Muscle of arm (tissue), 12 donors: ENCODE data around the gene TXNRD2. TPM values are rescaled to one million over a fixed set of nuclear protein-coding genes. Genes with fewer than 3 reads are reported as not detected.

Experiments used
- DNase-seq: peaks from one replicate; pipeline ENCODE4 v3.0.0-alpha.2; 2013
- polyA plus RNA-seq, 12 donors: library from polyadenylated mRNA; unstranded; fragments of 120-200 nt; gene quantifications; one replicate each; pipeline ENCODE4 v1.2.1, GENCODE V29; 2013; ENCODE audit not compliant: insufficient read length in 12 of 12

TXNRD2 gene
- polyA plus RNA-seq, 12 donors, result 12.0 to 24.1 (median 15.1) TPM; not detected in 1

DNA sequence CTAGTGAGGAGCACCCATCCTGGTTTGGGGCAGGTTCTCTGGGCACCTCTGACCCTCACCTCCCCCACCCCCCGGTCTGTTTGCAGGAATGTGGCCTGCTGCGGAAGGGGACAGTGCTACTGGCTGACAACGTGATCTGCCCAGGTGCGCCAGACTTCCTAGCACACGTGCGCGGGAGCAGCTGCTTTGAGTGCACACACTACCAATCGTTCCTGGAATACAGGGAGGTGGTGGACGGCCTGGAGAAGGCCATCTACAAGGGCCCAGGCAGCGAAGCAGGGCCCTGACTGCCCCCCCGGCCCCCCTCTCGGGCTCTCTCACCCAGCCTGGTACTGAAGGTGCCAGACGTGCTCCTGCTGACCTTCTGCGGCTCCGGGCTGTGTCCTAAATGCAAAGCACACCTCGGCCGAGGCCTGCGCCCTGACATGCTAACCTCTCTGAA is 26.9 kb upstream of the TXNRD2 start:
- no peak for DNase-seq

DNA sequence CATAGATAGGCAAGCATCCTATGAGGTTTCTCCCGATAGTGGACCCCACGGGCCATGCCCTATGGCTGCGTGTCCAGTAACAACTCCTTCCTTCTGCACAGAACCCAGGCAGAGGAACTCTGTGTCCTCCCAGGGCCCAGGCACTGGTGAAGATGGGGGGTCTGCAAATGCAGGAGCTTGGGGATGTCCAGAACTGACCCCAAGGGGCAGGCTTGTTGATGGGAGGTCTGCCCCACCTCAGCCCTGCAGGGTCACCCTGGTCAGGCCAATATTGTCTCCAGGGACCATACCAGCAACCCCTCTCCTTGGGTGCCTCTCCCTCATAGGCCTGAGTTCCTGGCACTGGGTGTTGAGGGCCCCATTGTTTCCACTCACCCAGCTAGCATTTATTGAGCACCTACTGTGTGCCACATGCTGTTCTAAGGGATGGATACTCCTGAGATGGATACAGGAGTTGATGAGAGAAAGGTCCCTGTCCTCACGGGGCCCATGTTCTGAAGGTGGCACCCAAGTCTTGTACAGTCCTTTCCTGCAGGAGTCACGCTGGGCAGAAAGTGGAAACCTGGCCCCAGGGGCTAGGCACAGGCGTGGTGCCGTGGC is 26.3 kb upstream of the TXNRD2 start:
- no peak for DNase-seq

DNA sequence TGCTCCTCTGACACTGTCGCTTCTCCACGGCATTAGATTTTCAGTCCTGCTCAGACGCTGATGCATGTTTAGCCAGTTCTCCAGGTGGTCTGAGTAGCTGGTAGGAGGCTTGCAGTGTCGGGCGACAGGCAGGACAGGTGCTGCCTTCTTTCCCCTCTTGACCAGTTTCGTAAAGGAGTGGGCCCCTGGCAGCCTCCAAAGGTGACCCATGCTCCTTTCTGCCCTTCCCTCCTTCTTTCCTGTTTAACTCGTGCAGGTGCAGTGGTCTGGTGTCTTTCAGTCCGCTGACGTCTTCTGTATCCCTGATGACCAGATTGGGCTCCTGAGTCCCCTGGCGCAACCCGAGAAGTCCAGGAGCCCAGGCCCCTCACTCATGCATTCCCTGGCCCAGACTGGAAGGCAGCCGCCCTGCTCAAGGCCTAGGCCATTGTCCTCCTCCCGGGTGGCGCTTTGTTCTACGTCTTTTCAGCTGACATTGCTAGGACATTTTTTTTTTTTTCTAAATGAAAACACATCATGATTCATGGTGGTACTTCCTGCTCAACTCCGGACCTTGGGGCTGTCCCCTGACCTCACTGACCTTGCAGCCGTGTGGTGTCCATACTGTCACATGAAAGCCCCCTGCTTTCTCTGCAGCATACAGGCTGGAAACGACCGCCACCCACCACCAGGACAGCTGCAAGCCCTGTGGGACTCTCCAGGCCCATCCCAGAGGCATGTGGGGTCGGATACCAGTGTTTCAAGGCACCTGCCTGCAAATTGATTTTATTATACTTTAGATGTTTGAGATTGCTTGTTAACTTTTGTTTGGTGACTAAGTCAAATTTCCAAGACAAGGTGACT is 25.5 kb upstream of the TXNRD2 start:
- no peak for DNase-seq

DNA sequence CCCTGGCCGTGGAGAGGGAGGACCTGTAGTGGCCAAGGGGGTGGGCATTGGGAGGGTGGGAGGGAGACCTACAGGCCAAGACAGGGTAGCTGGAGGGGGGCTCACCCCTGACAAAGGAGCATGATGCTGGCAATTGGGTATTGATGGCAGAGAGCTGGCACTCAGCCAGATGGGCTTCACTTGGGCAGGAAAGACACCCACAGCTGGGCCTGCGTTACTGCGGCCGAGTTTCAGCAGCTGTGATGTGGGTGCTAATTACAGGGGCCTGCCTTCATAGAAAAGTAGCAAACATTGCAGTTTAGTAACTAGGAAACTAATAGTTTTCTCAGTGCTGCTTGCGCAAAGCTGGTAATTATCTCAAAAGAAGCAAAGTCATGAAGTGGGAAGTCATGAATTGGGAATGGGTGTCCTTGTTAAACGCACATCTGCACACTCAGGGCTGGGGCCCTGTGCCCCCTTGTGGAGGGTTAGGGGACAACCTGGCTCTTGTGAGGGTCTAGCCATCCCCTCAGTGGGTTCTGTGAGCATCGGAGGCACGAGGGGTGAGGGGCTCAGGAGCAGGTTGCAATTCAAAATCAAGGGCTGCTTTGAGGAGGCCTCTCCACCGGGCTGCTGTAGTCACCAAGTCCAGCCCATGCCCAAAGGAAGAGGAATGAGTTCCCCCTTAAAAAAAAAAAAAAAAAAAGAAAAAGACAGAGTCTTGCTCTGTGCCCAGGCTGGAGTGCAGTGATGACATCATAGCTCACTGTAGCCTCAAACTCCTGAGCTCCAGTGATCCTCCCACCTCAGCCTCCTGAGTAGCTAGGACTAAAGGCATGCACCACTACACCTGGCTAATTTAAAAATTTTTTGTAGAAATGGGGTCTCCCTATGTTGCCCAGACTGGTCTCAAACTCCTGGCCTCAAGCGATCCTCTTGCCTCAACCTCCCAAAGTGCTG is 24.4 kb upstream of the TXNRD2 start:
- DNase-seq, result no peak

DNA sequence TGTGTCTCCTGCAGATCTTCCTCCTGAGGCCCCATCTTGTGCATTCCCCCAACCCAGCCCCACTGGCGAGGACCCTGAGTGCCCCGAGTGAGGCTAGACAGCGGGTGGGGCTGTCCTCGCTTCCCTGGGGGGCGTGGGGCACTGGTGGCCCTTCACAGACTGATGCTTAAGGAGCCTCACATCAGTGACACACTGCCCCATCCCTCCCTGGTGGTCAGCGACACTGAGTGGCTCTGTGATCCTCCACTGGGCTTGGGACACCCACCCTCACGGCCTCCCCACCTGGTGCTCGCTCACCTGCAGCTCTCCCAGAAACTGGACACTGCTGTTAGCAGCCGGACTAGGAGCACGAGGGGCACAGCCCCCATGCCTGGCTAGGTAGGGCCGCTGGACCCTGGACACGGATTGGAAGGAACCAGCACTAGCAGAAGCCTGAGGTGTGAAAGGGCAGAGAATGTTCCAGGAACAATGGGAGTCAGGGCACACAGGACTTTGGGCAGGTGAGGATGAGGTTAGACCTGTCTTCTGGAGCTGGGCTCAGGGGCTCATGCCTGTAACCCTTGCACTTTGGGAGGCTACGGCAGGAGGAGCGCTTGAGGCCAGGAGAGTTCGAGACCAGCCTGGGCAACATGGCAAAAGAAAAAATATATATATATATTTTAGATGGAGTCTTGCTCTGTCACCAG is 23.2 kb upstream of the TXNRD2 start:
- DNase-seq, result no peak

DNA sequence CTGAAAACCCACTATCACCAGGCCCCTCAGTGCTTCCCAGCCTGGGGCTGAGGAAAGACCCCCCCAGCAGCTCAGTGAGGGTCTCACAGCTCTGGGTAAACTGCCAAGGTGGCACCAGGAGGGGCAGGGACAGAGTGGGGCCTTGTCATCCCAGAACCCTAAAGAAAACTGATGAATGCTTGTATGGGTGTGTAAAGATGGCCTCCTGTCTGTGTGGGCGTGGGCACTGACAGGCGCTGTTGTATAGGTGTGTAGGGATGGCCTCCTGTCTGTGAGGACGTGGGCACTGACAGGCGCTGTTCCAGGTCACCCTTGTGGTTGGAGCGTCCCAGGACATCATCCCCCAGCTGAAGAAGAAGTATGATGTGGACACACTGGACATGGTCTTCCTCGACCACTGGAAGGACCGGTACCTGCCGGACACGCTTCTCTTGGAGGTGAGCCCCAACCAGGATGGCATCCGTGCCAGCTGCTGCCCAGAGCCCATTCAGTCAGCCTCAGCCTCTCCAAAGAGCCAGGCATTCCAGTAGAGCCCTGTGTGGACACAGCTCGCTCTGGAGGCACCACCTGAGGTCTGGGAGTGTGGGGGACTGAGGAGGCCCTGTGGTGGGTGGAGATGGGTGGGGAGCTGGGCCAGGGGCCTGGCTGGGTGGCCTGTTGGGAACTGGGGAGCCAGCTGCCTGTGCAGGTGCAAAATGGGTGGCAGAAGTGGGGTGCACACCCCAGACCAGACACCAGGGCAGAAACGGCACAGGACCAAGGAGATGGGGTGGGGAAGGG is 22.4 kb upstream of the TXNRD2 start:
- DNase-seq, result no peak

DNA sequence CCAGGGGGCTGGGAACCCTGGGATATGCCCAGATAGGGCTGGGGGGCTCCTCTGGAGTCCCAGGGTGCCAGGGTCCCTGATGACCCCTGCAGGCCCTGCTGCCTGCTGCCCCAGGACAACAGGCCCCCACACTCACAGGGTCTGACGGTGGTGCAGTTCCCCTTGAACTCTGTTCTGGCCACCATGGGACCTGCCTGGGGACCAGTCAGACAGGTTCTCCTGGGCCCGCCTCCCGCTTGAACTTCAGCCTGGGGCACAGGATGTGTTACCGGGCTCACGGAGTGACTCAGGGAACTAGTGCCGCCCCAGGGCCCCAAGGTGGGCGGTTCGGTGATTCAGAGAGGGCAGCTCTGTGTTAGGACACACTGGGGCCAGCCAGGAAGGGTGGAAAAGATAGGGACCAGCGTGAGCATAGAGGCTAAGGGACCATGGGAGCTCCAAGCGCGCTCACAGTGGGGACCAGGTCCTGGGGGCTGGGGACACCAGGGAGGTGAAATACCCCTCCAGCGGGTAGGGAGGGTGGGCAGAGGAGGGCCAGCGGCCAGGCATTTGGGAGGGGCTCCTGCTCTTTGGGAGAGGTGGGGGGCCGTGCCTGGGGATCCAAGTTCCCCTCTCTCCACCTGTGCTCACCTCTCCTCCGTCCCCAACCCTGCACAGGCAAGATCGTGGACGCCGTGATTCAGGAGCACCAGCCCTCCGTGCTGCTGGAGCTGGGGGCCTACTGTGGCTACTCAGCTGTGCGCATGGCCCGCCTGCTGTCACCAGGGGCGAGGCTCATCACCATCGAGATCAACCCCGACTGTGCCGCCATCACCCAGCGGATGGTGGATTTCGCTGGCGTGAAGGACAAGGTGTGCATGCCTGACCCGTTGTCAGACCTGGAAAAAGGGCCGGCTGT is 21.5 kb upstream of the TXNRD2 start:
- DNase-seq, result no peak

DNA sequence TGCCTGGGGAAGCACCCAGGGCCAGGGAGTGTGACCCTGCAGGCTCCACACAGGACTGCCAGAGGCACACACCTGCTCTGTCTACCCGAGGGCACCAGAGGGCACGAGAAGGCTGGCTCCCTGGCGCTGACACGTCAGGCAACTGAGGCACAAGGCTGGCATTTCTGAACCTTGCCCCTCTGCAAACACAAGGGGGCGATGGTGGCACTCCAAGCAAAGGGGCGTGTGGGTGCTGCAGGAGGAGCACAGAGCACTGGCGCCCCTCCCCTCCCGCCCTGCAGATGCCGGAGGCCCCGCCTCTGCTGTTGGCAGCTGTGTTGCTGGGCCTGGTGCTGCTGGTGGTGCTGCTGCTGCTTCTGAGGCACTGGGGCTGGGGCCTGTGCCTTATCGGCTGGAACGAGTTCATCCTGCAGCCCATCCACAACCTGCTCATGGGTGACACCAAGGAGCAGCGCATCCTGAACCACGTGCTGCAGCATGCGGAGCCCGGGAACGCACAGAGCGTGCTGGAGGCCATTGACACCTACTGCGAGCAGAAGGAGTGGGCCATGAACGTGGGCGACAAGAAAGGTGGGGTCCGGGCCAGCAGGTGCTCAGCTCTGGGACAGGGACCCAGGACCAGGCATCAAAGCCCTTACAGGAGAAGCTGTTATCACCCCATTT is 20.8 kb upstream of the TXNRD2 start:
- DNase-seq, result peak; percentile 54

DNA sequence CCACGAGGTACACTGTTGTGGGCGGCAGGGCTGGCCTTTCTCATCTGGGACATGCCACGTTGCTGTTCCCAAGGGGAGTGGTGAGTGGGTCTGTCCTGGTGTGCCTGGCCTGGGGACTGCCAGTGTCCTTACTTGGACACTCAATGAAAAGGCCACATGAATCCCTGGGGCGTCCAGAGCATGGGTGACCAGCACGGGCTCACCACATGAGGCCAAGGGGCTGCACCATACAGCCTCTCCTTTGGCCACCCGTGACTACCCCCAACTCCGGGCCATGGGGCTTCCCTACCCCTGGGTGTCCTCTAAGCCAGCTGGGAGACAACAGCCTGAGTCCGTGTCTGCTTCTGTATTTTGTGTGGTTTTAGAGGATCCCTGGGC is 20.2 kb upstream of the TXNRD2 start:
- no peak for DNase-seq

DNA sequence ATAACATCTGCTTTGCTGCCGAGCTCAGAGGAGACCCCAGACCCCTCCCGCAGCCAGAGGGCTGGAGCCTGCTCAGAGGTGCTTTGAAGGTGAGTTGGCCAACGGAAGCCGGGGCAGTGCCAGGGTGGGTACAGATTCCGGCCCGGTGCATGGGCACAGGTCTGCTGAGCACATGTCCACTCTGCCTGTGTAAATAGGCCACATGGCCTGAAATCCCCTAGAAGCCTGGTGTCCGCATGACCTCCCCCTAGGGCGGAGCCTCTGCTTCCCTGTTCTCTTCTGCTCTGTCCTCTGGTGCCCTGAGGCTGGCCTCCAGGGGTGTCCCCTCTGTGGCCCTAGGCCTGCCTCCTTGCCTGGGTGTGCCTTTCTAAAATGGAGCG is 19.6 kb upstream of the TXNRD2 start:
- no peak for DNase-seq

DNA sequence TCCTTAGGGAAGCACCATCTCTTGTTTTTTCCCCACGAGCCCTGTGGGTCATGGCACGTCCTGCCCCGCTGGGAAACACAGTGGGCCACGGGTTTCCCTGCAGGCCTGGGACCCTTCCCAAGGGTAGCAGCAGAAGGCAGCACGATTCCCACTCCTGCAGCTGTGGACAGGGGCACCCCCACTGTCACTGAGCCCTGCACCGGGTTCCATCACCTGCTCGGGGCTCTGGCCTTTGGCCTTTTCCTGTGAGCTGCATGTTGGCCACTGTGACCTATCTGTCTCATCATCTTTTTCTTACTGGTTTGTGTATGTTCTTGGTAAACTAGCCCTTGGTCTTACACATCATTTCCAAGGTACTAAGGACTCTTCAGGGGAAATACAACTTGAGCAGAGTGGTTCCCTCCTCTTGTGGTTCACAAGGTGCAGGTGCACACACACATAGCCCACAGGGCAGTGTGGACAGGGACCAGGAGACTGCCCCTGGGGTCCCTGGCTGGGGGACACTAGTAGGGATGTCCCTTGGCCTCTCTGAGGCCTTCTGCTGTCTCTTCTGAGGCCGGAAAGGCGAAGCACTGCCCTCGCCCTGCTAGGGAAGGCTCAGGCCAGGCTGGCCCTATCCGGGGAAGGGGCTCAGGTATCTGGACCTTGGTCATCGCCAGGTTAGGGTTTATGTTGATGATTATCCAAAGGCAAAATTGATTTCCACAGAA is 19.0 kb upstream of the TXNRD2 start:
- no peak for DNase-seq

DNA sequence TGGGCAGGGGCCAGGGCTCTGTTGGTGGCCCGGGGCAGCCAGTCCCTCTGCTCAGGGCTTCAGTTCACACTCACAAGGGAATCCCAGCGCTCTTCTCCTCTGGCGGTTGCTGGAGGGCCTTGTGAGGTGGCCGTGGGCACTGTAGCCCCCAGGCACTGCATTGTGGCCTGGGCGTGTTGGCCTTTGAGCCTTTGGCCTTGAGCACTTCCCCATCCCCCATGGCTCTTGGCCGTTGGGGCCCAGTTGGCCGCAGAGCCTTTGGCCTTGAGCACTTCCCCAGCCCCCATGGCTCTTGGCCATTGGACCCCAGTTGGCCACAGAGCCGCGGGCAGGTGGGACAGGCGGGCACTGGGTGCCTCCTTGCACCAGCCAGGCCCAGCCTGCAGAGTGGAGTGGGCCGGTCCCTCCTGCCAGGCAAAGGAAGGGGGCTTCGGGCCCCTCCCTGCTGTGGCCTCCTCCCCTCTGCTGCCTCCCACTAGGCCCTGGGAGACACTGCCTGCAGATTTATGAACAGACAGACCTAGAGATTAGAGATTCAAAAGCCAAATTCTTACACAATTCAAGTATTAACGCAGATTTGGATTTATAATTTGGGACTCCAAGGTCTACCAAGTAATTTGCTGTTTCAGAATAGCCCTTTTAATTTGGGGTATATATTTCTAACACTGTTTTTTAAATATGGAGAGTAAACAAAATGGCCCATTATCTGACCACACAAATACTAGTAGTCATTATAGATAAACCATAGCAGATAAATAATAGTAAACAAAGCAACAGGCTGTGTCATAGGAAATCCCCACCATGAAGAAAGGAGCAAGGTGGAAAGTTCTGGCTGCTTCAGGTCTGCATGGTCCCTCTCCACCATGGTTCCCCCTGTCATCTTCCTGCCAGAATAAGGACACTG is 18.2 kb upstream of the TXNRD2 start:
- DNase-seq, result no peak

DNA sequence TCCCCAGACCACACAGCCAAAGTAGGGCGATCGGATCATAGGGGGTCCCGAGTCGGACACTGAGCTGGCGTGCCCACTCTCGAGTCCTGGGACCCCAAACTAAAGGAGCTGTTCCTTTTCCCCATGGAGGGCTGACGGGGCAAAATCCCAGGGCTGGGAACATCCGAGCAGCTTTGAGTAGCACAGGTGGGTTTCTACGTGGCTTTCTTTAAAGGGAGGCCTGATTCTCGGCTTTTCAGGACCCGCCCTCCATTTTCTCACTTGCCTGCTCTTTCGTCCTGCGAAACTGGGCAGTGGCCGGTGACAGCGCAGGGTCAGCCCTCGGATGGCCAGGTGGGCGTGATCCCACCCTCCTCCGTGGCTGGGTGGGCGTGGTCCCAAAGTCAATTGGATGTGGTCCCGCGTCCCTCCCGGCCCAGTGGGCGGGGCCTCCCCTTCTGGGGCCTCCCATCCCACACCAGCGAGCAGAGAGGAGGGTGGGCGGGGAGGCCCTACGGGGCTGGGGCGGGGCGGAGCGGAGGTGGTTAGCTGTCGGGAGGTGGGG is 17.5 kb upstream of the TXNRD2 start:
- DNase-seq, result peak; percentile 76

DNA sequence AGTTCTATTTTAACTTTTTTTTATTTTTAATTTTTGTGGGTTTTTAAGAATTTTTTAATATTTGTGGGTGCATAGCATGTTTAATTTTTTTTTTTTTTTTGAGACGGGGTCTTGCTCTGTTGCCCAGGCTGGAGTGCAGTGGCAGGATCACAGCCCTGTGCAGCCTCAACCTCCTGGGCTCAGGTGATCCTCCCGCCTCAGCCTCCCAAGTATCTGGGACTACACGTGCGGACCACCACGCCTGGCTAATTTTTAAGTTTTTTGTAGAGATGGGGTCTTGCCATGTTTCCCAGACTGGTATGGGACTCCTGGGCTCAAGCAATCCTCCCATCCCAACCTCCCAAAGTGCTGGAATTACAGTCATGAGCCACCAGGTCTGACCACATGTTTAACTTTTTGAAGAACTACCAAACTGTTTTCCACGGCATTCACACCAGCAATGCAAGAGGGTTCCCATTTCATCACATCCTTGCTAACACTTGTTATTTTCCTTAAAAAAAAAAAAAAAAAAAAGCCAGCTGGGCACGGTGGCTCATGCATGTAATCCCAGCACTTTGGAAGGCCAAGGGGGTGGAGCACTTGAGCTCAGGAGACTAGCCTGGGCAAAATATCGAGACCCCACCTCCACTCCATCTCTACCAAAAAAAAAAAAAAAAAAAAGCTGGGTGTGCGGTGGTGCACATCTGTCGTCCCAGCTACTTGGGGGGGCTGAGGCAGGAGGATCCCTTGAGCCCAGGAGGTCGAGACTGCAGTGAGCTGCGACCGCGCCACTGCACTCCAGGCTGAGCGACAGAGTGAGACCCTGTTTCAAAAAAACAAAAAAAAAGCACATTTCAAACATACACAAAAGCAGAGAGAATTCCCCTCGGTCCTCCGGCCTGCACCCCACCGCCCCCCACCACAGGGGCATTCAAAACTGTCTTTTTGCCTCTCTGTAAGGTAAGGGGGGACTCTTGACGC is 16.7 kb upstream of the TXNRD2 start:
- no peak for DNase-seq

DNA sequence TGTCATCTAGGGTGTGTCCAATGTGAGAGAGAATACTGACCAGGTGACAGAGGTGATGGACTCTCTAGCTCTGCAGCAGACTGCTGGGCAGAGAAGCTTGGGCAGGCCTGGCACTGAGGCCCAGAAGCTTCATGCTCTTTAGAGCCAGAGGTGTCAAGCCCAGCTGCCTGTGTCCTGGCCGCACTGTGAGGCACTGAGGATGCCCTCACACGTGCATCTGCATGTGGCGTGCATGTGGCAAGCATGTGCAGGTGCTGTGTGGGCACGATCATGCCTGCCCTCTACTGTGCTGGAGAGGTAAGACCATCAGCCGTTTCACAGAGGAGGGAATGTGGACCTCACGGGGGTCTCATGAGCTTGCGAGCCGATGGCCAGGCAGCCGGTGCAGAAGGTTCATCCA is 15.8 kb upstream of the TXNRD2 start:
- DNase-seq, result no peak
